GM21447 (cell line): Measurements from ENCODE around the gene PSMD8.
A peak's percentile ranks its signal among the peaks of the same experiment; 100 is the strongest.
"Not testable (repeated sequence)": the region's sequence is repeated elsewhere in the genome, so short reads cannot be mapped to it uniquely, and the experiment has no call there.

ENCODE experiments used
- ATAC-seq: cut with Tn5 transposase; IDR thresholded peaks from one replicate; pipeline ENCODE4 v1.9.1; 2021; ENCODE audit not compliant: unreplicated experiment

PSMD8 gene

DNA sequence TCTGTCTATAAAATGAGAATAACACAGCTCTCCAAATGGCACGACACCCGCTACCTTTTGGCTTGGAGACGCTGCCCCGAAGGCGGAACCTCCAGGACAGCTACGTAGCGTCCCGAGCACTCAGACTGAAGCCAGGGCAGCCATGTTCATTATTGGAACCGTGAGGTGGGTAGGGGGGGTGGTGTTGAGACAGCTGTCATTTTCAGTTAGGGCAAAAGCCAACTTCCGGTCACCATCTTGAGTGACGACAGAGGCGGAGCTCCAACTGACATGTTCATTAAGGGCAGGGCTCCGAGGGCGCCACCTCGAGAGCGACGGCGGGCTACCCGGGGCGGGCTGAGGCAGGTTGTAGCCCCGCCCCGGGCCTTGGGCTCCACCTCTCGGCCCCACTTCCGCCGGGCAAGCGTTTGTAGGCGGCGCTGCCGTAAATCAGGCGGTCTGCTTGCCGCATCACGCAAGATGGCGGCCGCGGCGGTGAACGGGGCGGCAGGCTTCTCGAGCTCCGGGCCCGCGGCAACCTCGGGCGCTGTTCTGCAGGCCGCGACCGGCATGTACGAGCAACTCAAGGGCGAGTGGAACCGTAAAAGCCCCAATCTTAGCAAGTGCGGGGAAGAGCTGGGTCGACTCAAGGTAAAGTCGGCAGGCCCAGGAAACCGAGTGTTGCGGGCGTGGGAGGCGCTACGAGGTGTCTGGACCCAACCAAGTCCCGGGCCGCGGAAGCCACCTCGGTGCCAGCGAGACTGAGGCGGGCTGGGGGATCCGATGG is at the start of gene PSMD8:
Gene PSMD8, plus strand, starts transcription at position 240 of the 766 bp plus-strand sequence. Its CDS starts 31 bp downstream, at position 271.
- ATAC-seq = peak; percentile 95

- no peak for ATAC-seq
Measured at GRCh38 chr19:38326591-38326990, 47.8 kb upstream of the PSMD8 start.

- ATAC-seq = no peak
Measured at GRCh38 chr19:38329651-38330050, 44.7 kb upstream of the PSMD8 start.

DNA sequence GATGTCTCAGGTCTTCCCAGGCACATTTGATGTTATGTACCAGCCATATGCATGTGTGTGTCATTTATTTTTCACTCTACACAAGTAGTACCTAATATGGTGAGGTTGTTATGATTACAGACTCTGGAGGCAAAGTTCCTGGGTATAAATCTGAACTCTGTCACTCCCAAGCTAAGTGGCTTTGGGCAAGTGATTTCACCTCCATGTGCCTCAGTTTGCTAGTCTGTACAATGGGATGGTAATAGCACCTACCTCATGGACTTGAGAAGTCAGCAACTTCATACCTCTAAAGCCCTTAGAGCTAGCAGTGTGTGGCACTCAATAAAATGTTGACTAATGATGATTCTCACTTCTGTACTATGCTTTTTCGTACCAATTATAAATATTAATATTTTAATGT is 42.6 kb upstream of the PSMD8 start:
- ATAC-seq = no peak

GRCh38 chr19:38333245-38333644 is 41.1 kb upstream of the PSMD8 start:
- ATAC-seq = no peak

DNA sequence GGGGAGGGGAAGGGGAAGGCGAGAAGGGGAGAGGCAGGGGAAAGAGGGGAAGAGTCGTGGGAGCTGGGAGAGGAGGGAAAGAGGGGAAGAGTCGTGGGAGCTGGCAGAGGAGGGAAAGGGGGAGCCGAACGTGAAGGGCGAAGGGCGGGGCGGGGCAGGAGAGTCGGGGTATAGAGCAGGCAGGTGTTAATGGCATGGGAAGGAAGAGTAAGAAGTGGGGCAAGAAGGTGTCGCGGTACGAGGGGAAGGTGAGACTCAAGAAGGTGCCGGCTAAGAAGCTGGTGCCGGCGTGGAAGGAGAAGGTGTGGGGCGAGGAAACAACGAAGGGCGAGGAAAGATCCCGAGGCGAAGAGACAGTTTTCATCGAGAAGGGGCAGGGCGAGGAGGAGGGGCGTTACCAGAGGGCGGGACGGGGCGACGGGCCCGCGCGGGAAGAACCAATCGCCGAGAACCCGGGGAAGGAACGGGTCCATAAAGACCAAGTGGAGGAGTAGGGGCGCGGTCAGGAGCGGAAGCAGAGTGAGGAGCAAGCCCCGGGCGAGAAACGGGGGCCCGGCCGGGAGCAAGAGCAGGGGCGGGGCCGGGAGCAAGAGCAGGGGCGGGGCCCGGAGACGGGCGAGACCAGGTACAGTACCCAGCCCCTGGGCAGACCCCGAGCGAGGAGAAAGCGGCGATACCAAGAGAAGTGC is 38.3 kb upstream of the PSMD8 start:
- peak; percentile 66 for ATAC-seq

DNA sequence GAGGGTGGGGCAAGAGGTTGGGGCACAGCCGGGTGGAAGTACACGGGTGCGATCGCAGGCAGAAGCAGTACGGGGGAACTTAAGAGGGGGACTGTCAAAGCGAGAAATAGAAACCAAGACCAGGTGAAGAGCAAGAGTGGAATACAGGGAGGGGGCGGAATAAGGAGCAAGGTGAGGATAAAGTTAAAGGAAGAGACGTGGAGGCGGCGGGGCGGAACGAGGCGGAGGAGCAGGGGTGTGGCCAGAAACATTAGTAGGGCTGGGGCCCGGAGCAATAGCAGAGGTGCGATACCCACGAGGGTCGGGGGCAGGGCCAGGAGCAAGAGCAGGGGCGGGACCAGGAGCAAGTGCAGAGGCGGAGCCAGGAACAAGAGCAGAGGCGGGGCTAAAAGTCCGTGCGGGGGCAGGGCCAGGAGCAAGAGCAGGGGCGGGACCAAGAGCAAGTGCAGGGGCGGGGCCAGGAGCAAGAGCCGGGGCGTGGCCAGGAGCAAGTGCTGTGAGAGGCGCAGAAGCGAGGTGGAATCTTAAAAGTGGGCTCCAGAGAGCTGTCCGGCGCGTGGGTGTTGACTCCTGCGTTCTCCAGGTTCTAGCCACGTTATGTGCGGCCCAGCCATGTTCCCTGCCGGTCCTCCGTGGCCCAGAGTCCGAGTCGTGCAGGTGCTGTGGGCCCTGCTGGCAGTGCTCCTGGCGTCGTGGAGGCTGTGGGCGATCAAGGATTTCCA is 37.6 kb upstream of the PSMD8 start:
- ATAC-seq = peak; percentile 48

- ATAC-seq = no peak
Measured at GRCh38 chr19:38337360-38337653, 37.1 kb upstream of the PSMD8 start.

- ATAC-seq = not testable (repeated sequence)
Measured at GRCh38 chr19:38339011-38339410, 35.4 kb upstream of the PSMD8 start.

DNA sequence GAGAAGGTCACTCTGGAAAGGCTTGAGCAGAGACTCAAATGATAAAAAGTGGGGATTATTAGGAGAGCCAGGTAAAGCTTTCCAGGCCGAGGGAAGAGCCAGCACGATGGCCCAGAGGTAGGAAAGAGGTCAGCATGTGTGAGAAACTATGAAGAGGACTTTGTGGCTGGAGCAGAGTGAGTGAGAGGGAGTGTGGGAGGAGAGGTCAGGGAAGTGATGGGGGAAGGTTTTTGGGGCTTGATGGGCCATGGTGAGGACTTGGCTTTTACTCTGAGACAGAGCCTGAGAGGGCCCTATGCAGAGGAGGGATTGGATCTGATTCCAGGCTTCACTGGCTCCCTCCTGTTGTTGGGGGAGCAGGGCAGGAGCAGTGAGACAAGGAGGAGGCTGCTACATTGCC is 33.4 kb upstream of the PSMD8 start:
- ATAC-seq = no peak

- ATAC-seq = no peak
Measured at GRCh38 chr19:38346837-38347236, 27.5 kb upstream of the PSMD8 start.

GRCh38 chr19:38350883-38351282 is 23.5 kb upstream of the PSMD8 start:
- no peak for ATAC-seq

GRCh38 chr19:38351865-38352395 is 22.4 kb upstream of the PSMD8 start:
- ATAC-seq = no peak

DNA sequence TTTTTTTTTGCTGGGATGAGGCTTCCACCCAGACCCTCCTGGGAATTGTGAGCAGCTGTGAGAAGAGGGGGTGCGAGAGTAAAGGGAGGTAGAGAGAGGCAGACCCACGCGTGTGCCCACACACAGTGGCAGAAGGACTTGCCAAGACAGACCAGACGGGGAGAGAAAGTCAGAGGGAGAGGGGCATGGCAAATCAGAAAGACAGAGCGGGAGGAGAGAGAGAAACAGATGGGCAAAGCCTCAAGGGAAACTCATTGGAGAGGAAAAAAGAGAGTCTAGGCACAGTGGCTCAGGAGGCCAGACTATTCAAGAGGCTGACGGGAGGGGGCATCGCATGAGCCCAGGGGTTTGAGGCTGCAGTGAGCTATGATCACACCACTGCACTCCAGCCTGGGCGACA is 21.8 kb upstream of the PSMD8 start:
- no peak for ATAC-seq

- ATAC-seq = no peak
Measured at GRCh38 chr19:38355728-38356725, 18.3 kb upstream of the PSMD8 start.

- no peak for ATAC-seq
Measured at GRCh38 chr19:38358071-38358470, 16.3 kb upstream of the PSMD8 start.

DNA sequence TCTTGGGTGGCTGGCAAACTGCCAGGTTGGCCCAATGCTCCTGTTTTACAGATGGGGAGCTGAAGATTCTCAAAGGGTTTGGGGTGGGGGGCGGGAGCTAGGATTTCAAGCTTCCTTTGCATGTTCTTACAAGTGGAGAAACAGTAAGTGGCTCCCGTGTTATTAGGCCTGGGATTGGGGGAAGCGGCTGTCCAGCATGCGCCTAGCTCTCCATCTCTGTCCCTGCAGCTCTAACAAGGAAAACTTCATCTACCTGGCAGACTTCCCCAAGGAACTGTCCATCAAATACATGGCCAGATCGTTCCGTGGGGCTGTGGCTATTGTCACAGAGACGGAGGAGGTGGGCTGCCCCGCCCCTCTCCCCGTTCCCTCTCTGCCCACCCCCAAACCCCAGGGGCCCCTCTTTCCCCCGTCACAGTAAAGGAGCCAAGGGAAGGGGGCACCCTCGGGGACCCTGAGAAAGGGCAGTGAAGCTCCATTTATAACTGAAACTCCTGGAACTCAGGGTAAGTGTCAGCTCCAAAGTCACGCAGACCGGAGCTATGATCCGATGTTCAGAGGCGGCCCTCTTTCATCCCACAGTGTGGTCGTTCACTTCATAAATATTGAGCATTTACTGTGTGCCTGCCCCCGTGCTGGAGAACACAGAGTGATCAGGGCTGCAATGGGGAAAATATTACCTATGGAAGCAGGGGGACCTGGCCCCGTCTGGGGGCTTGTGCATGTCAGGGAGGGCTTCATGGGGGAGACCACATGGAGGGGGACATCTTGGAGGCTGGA is 14.9 kb upstream of the PSMD8 start:
- no peak for ATAC-seq

DNA sequence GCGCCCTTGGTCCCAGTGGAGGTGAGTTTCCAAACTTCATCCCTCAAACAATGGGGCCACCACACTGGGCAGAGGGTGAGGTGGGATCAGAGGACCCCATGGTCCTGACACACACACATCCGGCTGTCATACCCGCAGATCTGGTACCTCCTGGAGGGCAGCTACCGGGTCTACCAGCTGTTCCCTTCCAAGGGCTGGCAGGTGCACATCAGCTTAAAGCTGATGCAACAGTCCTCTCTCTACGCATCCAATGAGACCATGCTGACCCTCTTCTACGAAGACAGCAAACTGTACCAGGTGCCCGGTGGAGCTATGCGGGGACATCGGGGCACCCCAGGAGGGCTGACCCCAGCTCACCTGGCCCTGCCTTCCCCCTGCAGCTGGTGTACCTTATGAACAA is 14.0 kb upstream of the PSMD8 start:
- no peak for ATAC-seq

GRCh38 chr19:38360839-38361631 is 13.3 kb upstream of the PSMD8 start:
- ATAC-seq = no peak
